Trophoblast cell (in vitro differentiated cells and primary cell): ENCODE data around the gene APBA1.

Source experiments
- DNase-seq, 2 donors: peaks; one replicate each; pipeline ENCODE4 v3.0.0-alpha.2; 2016
- H2AFZ ChIP-seq: 2 replicates; pipeline ENCODE4 v1.6.1; 2013; ENCODE audit warnings: low read length, moderate library complexity, mild to moderate bottlenecking; ENCODE audit not compliant: insufficient read depth, poor library complexity
- H2AK5ac ChIP-seq: 2 replicates; pipeline ENCODE4 v1.6.1; 2013; ENCODE audit warnings: mild to moderate bottlenecking, low read length
- H2BK120ac ChIP-seq: 2 replicates; pipeline ENCODE4 v1.6.1; 2013; ENCODE audit warnings: low read length, mild to moderate bottlenecking, moderate library complexity; ENCODE audit not compliant: insufficient read depth, poor library complexity
- H2BK12ac ChIP-seq: 2 replicates; pipeline ENCODE4 v1.6.1; 2013; ENCODE audit warnings: mild to moderate bottlenecking, low read length, moderate library complexity
- H2BK5ac ChIP-seq: 2 replicates; pipeline ENCODE4 v1.6.1; 2013; ENCODE audit warnings: low read length, low read depth, moderate library complexity, mild to moderate bottlenecking; ENCODE audit not compliant: poor library complexity
- H3K14ac ChIP-seq: 2 replicates; pipeline ENCODE4 v1.6.1; 2013; ENCODE audit warnings: mild to moderate bottlenecking, low read length
- H3K18ac ChIP-seq: 2 replicates; pipeline ENCODE4 v1.6.1; 2013; ENCODE audit warnings: mild to moderate bottlenecking, low read length
- H3K23ac ChIP-seq: 2 replicates; pipeline ENCODE4 v1.6.1; 2013; ENCODE audit warnings: low read length
- H3K27ac ChIP-seq: 2 replicates; pipeline ENCODE4 v1.5.1; 2013; ENCODE audit warnings: low read depth, mild to moderate bottlenecking, inconsistent platforms, low read length, moderate library complexity
- H3K27me3 ChIP-seq: 2 replicates; pipeline ENCODE4 v1.6.1; 2013; ENCODE audit warnings: inconsistent platforms, mild to moderate bottlenecking, low read length, moderate library complexity; ENCODE audit not compliant: insufficient read depth
- H3K36me3 ChIP-seq, 2 experiments: 1 replicate in 1 of 2; 2 replicates in 1 of 2; pipeline ENCODE4 v1.6.1; 2013; ENCODE audit warnings: low read length in 2 of 2, mild to moderate bottlenecking in 2 of 2, moderate library complexity in 1 of 2; ENCODE audit not compliant: insufficient read depth in 2 of 2, control insufficient read depth in 1 of 2
- H3K4ac ChIP-seq: 2 replicates; pipeline ENCODE4 v1.6.1; 2013; ENCODE audit warnings: low read depth, mild to moderate bottlenecking, low read length, moderate library complexity
- H3K4me1 ChIP-seq, 2 experiments: 1 replicate in 1 of 2; 2 replicates in 1 of 2; pipeline ENCODE4 v1.6.1; 2013; ENCODE audit warnings: low read length in 2 of 2, mild to moderate bottlenecking in 2 of 2, moderate library complexity in 1 of 2; ENCODE audit not compliant: insufficient read depth in 2 of 2, control insufficient read depth in 1 of 2
- H3K4me2 ChIP-seq: 2 replicates; pipeline ENCODE4 v1.6.1; 2013; ENCODE audit warnings: inconsistent platforms, mild to moderate bottlenecking, low read length, moderate library complexity
- H3K4me3 ChIP-seq: 2 replicates; pipeline ENCODE4 v1.5.1; 2013; ENCODE audit warnings: mild to moderate bottlenecking, low read depth, low read length, inconsistent platforms
- H3K79me1 ChIP-seq: one replicate; pipeline ENCODE4 v1.6.1; 2013; ENCODE audit warnings: low read length
- H3K79me2 ChIP-seq: 2 replicates; pipeline ENCODE4 v1.6.1; 2013; ENCODE audit warnings: low read length, mild to moderate bottlenecking; ENCODE audit not compliant: control insufficient read depth, insufficient read depth, poor library complexity
- H3K9ac ChIP-seq: 2 replicates; pipeline ENCODE4 v1.6.1; 2013; ENCODE audit warnings: mild to moderate bottlenecking, low read length
- H3K9me3 ChIP-seq: 2 replicates; pipeline ENCODE4 v1.6.1; 2013; ENCODE audit warnings: low read depth, mild to moderate bottlenecking, control low read depth, inconsistent platforms, low read length; ENCODE audit not compliant: insufficient read depth
- H4K12ac ChIP-seq: 2 replicates; pipeline ENCODE4 v1.6.1; 2013; ENCODE audit warnings: low read depth, mild to moderate bottlenecking, low read length, moderate library complexity
- H4K8ac ChIP-seq: 2 replicates; pipeline ENCODE4 v1.6.1; 2013; ENCODE audit warnings: low read depth, mild to moderate bottlenecking, low read length, moderate library complexity
- H4K91ac ChIP-seq: one replicate; pipeline ENCODE4 v1.6.1; 2013; ENCODE audit warnings: low read depth, mild to moderate bottlenecking, low read length, moderate library complexity
- WGBS: extraction: QIAGEN DNeasy Blood & Tissue Kit; methylation state at CpG from one replicate; pipeline ENCODE4 v1.1.7; 2013; ENCODE audit warnings: missing lambda C conversion rate; ENCODE audit not compliant: insufficient read length, insufficient coverage; ENCODE audit errors: extremely low coverage; 5-methylcytosine and 5-hydroxymethylcytosine counted together

The APBA1 gene

DNA sequence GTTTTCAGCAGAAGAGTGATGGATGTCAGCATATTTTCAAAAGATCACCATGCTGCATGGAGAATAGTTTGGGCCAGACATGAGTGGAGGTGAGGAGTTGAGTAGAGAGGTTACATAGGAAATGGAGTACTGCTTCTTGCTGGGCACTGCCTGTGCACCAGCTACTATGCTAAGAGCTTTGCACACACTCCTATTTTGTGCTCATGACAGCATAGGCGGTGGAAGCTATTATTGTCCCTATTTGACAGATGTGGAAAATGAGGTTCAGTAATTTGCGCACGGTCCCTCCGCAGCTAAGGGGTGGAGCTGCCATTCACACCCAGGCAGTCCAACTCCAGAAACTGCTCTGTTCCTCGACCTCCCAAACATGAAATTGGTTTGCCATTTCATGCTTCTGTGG is 279.3 kb downstream of the APBA1 start:
- DNase-seq, result no peak
- no peak overlapping the region for H2BK12ac ChIP-seq
- H3K4me3 ChIP-seq, result no peak overlapping the region
- no peak overlapping the region for H2BK5ac ChIP-seq
- H3K4me2 ChIP-seq, result no peak overlapping the region
- no peaks in the 10 kb centered on the region for H3K79me2 ChIP-seq
- H3K9me3 ChIP-seq, result peaks cover under 1% of the 10 kb centered on the region
- no peak overlapping the region for H3K4ac ChIP-seq
- no peaks in the 10 kb centered on the region for H3K27me3 ChIP-seq
- H3K36me3 ChIP-seq, result peaks cover 2% of the 10 kb centered on the region in 2 experiments
- H4K8ac ChIP-seq, result no peak overlapping the region
- no peak overlapping the region for H2AK5ac ChIP-seq
- no peak overlapping the region for H3K14ac ChIP-seq
- H3K79me1 ChIP-seq, result no peaks in the 10 kb centered on the region
- WGBS, result no CpG with 5 or more reads among the region's 5 CpGs
- no peak overlapping the region for H3K23ac ChIP-seq
- H2BK120ac ChIP-seq, result no peak overlapping the region
- no peak overlapping the region for H3K18ac ChIP-seq
- peaks cover 6% of the 10 kb centered on the region in 2 experiments for H3K4me1 ChIP-seq
- no peak overlapping the region for H2AFZ ChIP-seq
- H3K9ac ChIP-seq, result no peak overlapping the region
- no peak overlapping the region for H4K12ac ChIP-seq
- H3K27ac ChIP-seq, result no peak overlapping the region
- no peak overlapping the region for H4K91ac ChIP-seq

DNA sequence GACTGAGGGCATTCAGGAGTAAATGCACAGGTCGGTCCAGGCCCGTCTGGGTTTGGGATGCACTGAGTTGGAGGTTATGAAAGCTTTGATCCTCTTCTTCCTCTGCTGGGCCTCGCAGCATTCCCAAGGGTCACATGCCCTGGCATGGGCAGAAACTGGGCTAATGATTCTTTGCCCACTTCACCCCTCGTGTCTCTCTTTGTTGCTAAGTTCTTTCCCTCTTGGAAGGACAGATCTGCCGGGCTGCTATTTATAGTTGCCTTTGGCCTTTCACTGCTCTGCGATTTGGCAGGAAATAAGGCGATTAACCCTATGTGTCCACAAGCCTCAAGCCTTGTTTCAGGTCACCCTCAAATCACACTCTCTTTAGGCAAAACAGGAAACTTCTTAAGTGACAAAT is 280.2 kb downstream of the APBA1 start:
- peaks cover 3 to 6% of the 10 kb centered on the region in 2 experiments for H3K4me1 ChIP-seq
- H3K4me2 ChIP-seq, result no peak overlapping the region
- peaks cover 2 to 3% of the 10 kb centered on the region in 2 experiments for H3K36me3 ChIP-seq
- no peak overlapping the region for H3K14ac ChIP-seq
- no peak overlapping the region for H4K91ac ChIP-seq
- no peak overlapping the region for H4K8ac ChIP-seq
- H2BK12ac ChIP-seq, result no peak overlapping the region
- no peak for DNase-seq
- H3K4ac ChIP-seq, result no peak overlapping the region
- no peak overlapping the region for H4K12ac ChIP-seq
- no peak overlapping the region for H2BK5ac ChIP-seq
- no peaks in the 10 kb centered on the region for H3K9me3 ChIP-seq
- no peak overlapping the region for H2AFZ ChIP-seq
- H2AK5ac ChIP-seq, result no peak overlapping the region
- H3K4me3 ChIP-seq, result no peak overlapping the region
- H3K27me3 ChIP-seq, result no peaks in the 10 kb centered on the region
- H3K23ac ChIP-seq, result no peak overlapping the region
- H3K79me2 ChIP-seq, result no peaks in the 10 kb centered on the region
- no peak overlapping the region for H3K18ac ChIP-seq
- WGBS, result no CpG with 5 or more reads among the region's 7 CpGs
- H2BK120ac ChIP-seq, result no peak overlapping the region
- no peak overlapping the region for H3K9ac ChIP-seq
- H3K79me1 ChIP-seq, result no peaks in the 10 kb centered on the region
- H3K27ac ChIP-seq, result no peak overlapping the region

DNA sequence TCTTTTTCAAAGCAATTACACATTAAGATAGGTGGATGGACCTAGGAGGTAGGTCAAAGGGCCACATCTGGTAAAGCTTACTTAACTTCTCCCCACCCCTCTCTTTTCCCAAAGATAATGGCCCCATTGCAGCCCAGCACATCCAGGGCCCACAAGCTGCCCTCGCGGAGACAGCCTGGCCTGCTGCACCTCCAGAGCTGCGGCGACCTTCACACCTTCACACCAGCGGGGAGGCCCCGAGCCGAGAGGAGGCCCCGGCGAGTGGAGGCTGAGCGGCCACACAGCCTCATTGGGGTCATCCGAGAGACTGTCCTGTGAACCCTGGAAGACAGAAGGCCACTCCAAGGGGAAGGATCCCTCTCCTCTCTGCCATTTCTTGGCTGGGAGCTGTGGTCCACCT is 280.7 kb downstream of the APBA1 start:
- Histone ChIP-seq H2AFZ (no peak overlapping the region), H3K18ac (no peak overlapping the region), H3K9ac (no peak overlapping the region), H3K4me2 (no peak overlapping the region), H3K4ac (no peak overlapping the region), H3K14ac (no peak overlapping the region), H3K27ac (no peak overlapping the region), H3K79me1 (no peaks in the 10 kb centered on the region), H3K36me3 (peaks cover 2 to 5% of the 10 kb centered on the region in 2 experiments), H2AK5ac (no peak overlapping the region), H3K27me3 (no peaks in the 10 kb centered on the region), H3K79me2 (no peaks in the 10 kb centered on the region), H3K23ac (no peak overlapping the region), H4K12ac (no peak overlapping the region), H2BK12ac (no peak overlapping the region), H2BK120ac (no peak overlapping the region), H4K91ac (no peak overlapping the region), H4K8ac (no peak overlapping the region), H3K9me3 (no peaks in the 10 kb centered on the region), H3K4me1 (peaks cover 3 to 6% of the 10 kb centered on the region in 2 experiments), H2BK5ac (no peak overlapping the region), H3K4me3 (no peak overlapping the region)
- no peak for DNase-seq
- WGBS, result no CpG with 5 or more reads among the region's 11 CpGs

DNA sequence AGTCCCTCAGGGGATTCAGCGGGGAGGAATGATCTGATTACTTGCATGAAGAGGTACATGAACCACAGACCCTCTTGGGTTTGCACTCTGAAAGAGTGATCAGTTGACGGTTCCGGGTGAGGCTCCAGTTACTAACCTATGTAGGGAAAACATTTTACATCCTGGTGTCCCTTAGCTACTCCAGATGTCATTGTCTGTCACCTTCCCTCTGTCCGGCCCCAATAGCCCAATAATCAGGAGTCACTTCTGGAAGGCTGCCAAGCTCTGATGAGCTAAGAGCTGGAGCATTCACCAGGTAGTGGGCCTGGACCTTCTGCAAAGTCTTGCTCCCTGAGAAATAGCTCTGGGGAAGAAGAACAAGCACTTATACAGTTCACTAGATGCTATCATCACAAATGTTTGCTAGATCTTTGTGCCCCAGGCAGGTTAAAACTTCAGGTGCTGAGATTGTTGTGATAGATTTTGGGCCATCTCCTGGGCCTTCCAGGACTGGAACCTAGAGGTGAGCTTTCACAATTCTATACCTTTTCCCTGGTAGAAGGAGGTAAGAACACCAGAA is 282.7 kb downstream of the APBA1 start:
- Histone ChIP-seq H3K79me1 (no peaks in the 10 kb centered on the region), H4K91ac (no peak overlapping the region), H3K18ac (no peak overlapping the region), H3K9me3 (no peaks in the 10 kb centered on the region), H3K14ac (no peak overlapping the region), H2AFZ (no peak overlapping the region), H2AK5ac (no peak overlapping the region), H3K9ac (no peak overlapping the region), H3K27me3 (no peaks in the 10 kb centered on the region), H2BK120ac (no peak overlapping the region), H3K4ac (no peak overlapping the region), H4K12ac (no peak overlapping the region), H3K4me2 (no peak overlapping the region), H4K8ac (no peak overlapping the region), H3K27ac (no peak overlapping the region), H3K36me3 (peaks cover 2 to 5% of the 10 kb centered on the region in 2 experiments), H3K4me1 (peaks cover 3 to 6% of the 10 kb centered on the region in 2 experiments), H3K23ac (no peak overlapping the region), H3K79me2 (no peaks in the 10 kb centered on the region), H3K4me3 (no peak overlapping the region), H2BK5ac (no peak overlapping the region), H2BK12ac (no peak overlapping the region)
- WGBS, result no CpG with 5 or more reads among the region's 4 CpGs
- DNase-seq, result peak; percentile 48 to 79
